Activated CD8-positive, alpha-beta memory T cell treated with anti-CD3 and anti-CD28 coated beads for 24 hours (primary cell): Measurements from ENCODE around the gene TGFB2.

Experiments
- DNase-seq: peaks from one replicate; pipeline ENCODE4 v3.0.0-alpha.2; 2020

TGFB2 gene

GRCh38 chr1:218467101-218468072, 122.3 kb downstream of the TGFB2 start:
- no peak for DNase-seq

- no peak for DNase-seq
Measured at GRCh38 chr1:218468711-218469110, 123.6 kb downstream of the TGFB2 start.

- no peak for DNase-seq
Measured at GRCh38 chr1:218472885-218473284, 127.7 kb downstream of the TGFB2 start.

GRCh38 chr1:218473522-218473921, 128.4 kb downstream of the TGFB2 start:
- no peak for DNase-seq

- no peak for DNase-seq
Measured at GRCh38 chr1:218474128-218474527, 129.0 kb downstream of the TGFB2 start.

- DNase-seq: no peak
Measured at GRCh38 chr1:218475275-218475674, 130.1 kb downstream of the TGFB2 start.

- no peak for DNase-seq
Measured at GRCh38 chr1:218475699-218476098, 130.6 kb downstream of the TGFB2 start.

GRCh38 chr1:218476385-218476784, 131.2 kb downstream of the TGFB2 start:
- no peak for DNase-seq

GRCh38 chr1:218478336-218478735, 133.2 kb downstream of the TGFB2 start:
- DNase-seq: no peak

- no peak for DNase-seq
Measured at GRCh38 chr1:218479436-218480115, 134.4 kb downstream of the TGFB2 start.

- no peak for DNase-seq
Measured at GRCh38 chr1:218480137-218480536, 135.0 kb downstream of the TGFB2 start.

GRCh38 chr1:218480588-218481099, 135.5 kb downstream of the TGFB2 start:
- DNase-seq: no peak

GRCh38 chr1:218481116-218481775, 136.1 kb downstream of the TGFB2 start:
- DNase-seq: no peak

- no peak for DNase-seq
Measured at GRCh38 chr1:218482683-218483082, 137.5 kb downstream of the TGFB2 start.

- no peak for DNase-seq
Measured at GRCh38 chr1:218485241-218485928, 140.2 kb downstream of the TGFB2 start.

GRCh38 chr1:218488531-218488930, 143.4 kb downstream of the TGFB2 start:
- DNase-seq: no peak

GRCh38 chr1:218488986-218489385, 143.8 kb downstream of the TGFB2 start:
- no peak for DNase-seq

GRCh38 chr1:218490406-218490922, 145.3 kb downstream of the TGFB2 start:
- DNase-seq: no peak

GRCh38 chr1:218492874-218493273, 147.7 kb downstream of the TGFB2 start:
- DNase-seq: no peak

- DNase-seq: no peak
Measured at GRCh38 chr1:218493986-218494385, 148.8 kb downstream of the TGFB2 start.
